Panc1 (cell line): Measurements from ENCODE around the gene SNX12. TPM values are rescaled to one million over a fixed set of nuclear protein-coding genes. Genes with fewer than 3 reads are reported as not detected.

Experiments
- ATAC-seq: fragments of 200-7000 bp; cut with Tn5 transposase; 2 replicates; pipeline ENCODE4 v1.9.1; 2020; ENCODE audit warnings: mild to moderate bottlenecking, moderate library complexity
- BruUV-seq: library from RNA; stranded (reverse); fragments of 400-500 nt; replicated peaks from 2 replicates; lab custom pipeline; 2021; lab: Mats Ljungman, UMichigan
- CTCF ChIA-PET: fragments of 300-600 bp; sonication (Branson Sonifier 250); formaldehyde crosslinking; loops from one replicate; lab custom pipeline; 2022; ENCODE audit warnings: antibody characterized with exemption; lab: Charles Lee
- POLR2A ChIA-PET: fragments of 300-600 bp; sonication (Branson Sonifier 250); formaldehyde crosslinking; loops from one replicate; lab custom pipeline; 2022; ENCODE audit warnings: antibody characterized with exemption; lab: Charles Lee
- DNase-seq: peaks from one replicate; pipeline ENCODE4 v3.0.0-alpha.2; 2010; ENCODE audit warnings: low read depth, low spot score
- H3K27ac ChIP-seq: 2 replicates; pipeline ENCODE4 v1.5.1; 2011; ENCODE audit warnings: mild to moderate bottlenecking, low read length, inconsistent platforms
- H3K27me3 ChIP-seq: fragments of 200-500 bp; sonication (Bioruptor generic); 2 replicates; pipeline ENCODE4 v1.6.0; 2014; ENCODE audit warnings: low read length, inconsistent platforms; ENCODE audit not compliant: control insufficient read depth, insufficient read depth
- H3K36me3 ChIP-seq: fragments of 200-500 bp; sonication (Bioruptor generic); 2 replicates; pipeline ENCODE4 v1.5.1; 2014; ENCODE audit warnings: inconsistent platforms, mild to moderate bottlenecking, low read length, moderate library complexity; ENCODE audit not compliant: control insufficient read depth, insufficient read depth
- H3K4me1 ChIP-seq: 2 replicates; pipeline ENCODE4 v1.5.1; 2011; ENCODE audit warnings: inconsistent platforms, mild to moderate bottlenecking, low read length, moderate library complexity; ENCODE audit not compliant: control insufficient read depth, insufficient read depth
- H3K4me3 ChIP-seq, 2 experiments: 2 replicates each; pipeline ENCODE4 v1.5.1; 2011 to 2012; ENCODE audit warnings: low read depth in 2 of 2, low read length in 2 of 2, mild to moderate bottlenecking in 2 of 2, inconsistent platforms in 1 of 2, moderate library complexity in 1 of 2
- H3K9me3 ChIP-seq: fragments of 200-500 bp; sonication (Bioruptor generic); 2 replicates; pipeline ENCODE4 v1.5.1; 2014; ENCODE audit warnings: low read depth, mild to moderate bottlenecking, inconsistent platforms, low read length, moderate library complexity; ENCODE audit not compliant: control insufficient read depth, insufficient read depth
- CTCF ChIP-seq: fragments of 450-650 bp; IDR thresholded peaks from 2 replicates; pipeline ENCODE4 v1.5.1; 2017; ENCODE audit warnings: mild to moderate bottlenecking
- POLR2AphosphoS5 ChIP-seq: IDR thresholded peaks from 2 replicates; pipeline ENCODE4 v1.6.1; 2012; ENCODE audit warnings: mild to moderate bottlenecking, low read depth, low read length, moderate library complexity
- REST ChIP-seq, 2 experiments: IDR thresholded peaks; 2 replicates each; pipeline ENCODE4 v1.6.1; 2011 to 2012; ENCODE audit warnings: low read depth in 2 of 2, control low read depth in 1 of 2, low read length in 1 of 2, mild to moderate bottlenecking in 1 of 2, moderate library complexity in 1 of 2; ENCODE audit not compliant: insufficient read depth in 1 of 2
- SIN3A ChIP-seq: IDR thresholded peaks from 2 replicates; pipeline ENCODE4 v1.6.1; 2012; ENCODE audit warnings: low read depth, mild to moderate bottlenecking, low read length, moderate library complexity, borderline replicate concordance; ENCODE audit not compliant: insufficient read depth
- TCF7L2 ChIP-seq: IDR thresholded peaks from 2 replicates; pipeline ENCODE4 v1.6.1; 2011; ENCODE audit warnings: mild to moderate bottlenecking, low read depth, low read length, inconsistent platforms
- in situ Hi-C: cut with HindIII; loops from 2 replicates; pipeline ENCODE4 v1.10.0; 2016; ENCODE audit warnings: low sequenced_read_pairs, low pct_unique_long_range_greater_than_20kb
- intact Hi-C: fragments of 100-400 bp; cut with micrococcal nuclease; formaldehyde crosslinking; loops from one replicate; pipeline ENCODE4 v1.10.0; 2022; ENCODE audit not compliant: unreplicated experiment
- total RNA-seq: library from RNA; stranded (reverse); gene quantifications from one replicate; pipeline ENCODE4 v1.2.1, GENCODE V29; 2021; ENCODE audit not compliant: unreplicated experiment

SNX12 gene
- total RNA-seq, 1 experiment from 2014 or later, result 117 TPM

- BruUV-seq, result no TSS peak
These were observed 38.3 kb upstream of the SNX12 start, which contains the start of gene CXorf65 for GRCh38 chrX:71106427-71106826. Gene CXorf65 (minus strand): TSS chrX:71106740. CDS start chrX:71106556, 184 bp downstream.

GRCh38 chrX:71105628-71106027 lies 37.5 kb upstream of the SNX12 start:
- in situ Hi-C loops, result no loop called here
- Histone ChIP-seq H3K27me3 (no peaks in the 10 kb centered on the region), H3K36me3 (no peaks in the 10 kb centered on the region), H3K27ac (no peak overlapping the region), H3K4me1 (peaks cover 4% of the 10 kb centered on the region; the same call in 1 of the 2 replicates), H3K4me3 (no peak overlapping the region), H3K9me3 (no peaks in the 10 kb centered on the region)
- TF ChIP-seq SIN3A, result no peak
- no peak for TF ChIP-seq POLR2AphosphoS5
- TF ChIP-seq TCF7L2, result no peak
- TF ChIP-seq CTCF, result no peak
- TF ChIP-seq REST (IDR thresholded peaks at IDR 0.05; ENCODE audit: insufficient read depth in 1 of 2, low read depth in 2 of 2, low read length in 1 of 2), result no peak
- ATAC-seq (no peak), DNase-seq (no peak)
- intact Hi-C loops, result no loop called here
- no TSS peak for BruUV-seq
- CTCF ChIA-PET, result no interaction called here
- POLR2A ChIA-PET, result interaction anchor here (0.6 kb wide), 1 partner anchor 35 kb away, joined by 5 read pairs; no protein-coding TSS in a partner anchor

More at GRCh38 chrX:71106427-71106826, 38.3 kb upstream of the SNX12 start, which contains the start of gene CXorf65:
- no peak for TF ChIP-seq CTCF
- TF ChIP-seq POLR2AphosphoS5, result no peak
- TF ChIP-seq SIN3A, result no peak
- no peak for TF ChIP-seq TCF7L2
- TF ChIP-seq REST (IDR thresholded peaks at IDR 0.05; ENCODE audit: insufficient read depth in 1 of 2, low read depth in 2 of 2, low read length in 1 of 2), result no peak
- POLR2A ChIA-PET, result no interaction called here
- in situ Hi-C loops (no loop called here), intact Hi-C loops (no loop called here)
- CTCF ChIA-PET, result no interaction called here
- H3K36me3 ChIP-seq, result no peaks in the 10 kb centered on the region
- H3K27ac ChIP-seq, result no peak within 1 kb of the TSS
- H3K27me3 ChIP-seq, result no peaks in the 10 kb centered on the region
- H3K9me3 ChIP-seq, result no peaks in the 10 kb centered on the region
- ATAC-seq (no peak), DNase-seq (no peak)
- H3K4me1 ChIP-seq, result peaks cover 4% of the 10 kb centered on the region; the same call in 1 of the 2 replicates
- H3K4me3 ChIP-seq, result no peak within 1 kb of the TSS
